Fibroblast of lung (primary cell): ENCODE results near the gene MAGEA9B.

Source experiments
- CTCF ChIP-seq, 2 donors: IDR thresholded peaks in 1 of 2; conservative IDR thresholded peaks in 1 of 2; 1 replicate in 1 of 2; 2 replicates in 1 of 2; pipeline ENCODE4 v1.5.1; 2011 to 2012; ENCODE audit warnings: low read length in 2 of 2, control low read depth in 1 of 2, inconsistent platforms in 1 of 2, low read depth in 1 of 2, mild to moderate bottlenecking in 1 of 2
- EZH2 ChIP-seq: IDR thresholded peaks from 2 replicates; pipeline ENCODE4 v1.5.1; 2012; ENCODE audit warnings: low read length, control low read depth, mild to moderate bottlenecking; ENCODE audit errors: missing control alignments

- TF ChIP-seq CTCF (conservative IDR thresholded peaks at IDR 0.05 in 1 of 2, IDR thresholded peaks at IDR 0.05 in 1 of 2; ENCODE audit: low read depth in 1 of 2, low read length in 2 of 2) (no peak), EZH2 (no peak)
These were observed 20.4 kb upstream of the MAGEA9B start for GRCh38 chrX:149607699-149608098.
